Body of pancreas (tissue), 4 donors: ENCODE results near the gene SEMA3E.

Experiments used
- CTCF ChIP-seq, 7 experiments: fragments of 450-650 bp in 4 of 7; fragments of 200-600 bp in 3 of 7; sonication (generic) in 3 of 7; IDR thresholded peaks; one replicate each; pipeline ENCODE4 v1.5.1; 2016 to 2019; ENCODE audit warnings: antibody characterized with exemption in 7 of 7
- POLR2A ChIP-seq, 3 donors: fragments of 450-650 bp; IDR thresholded peaks; one replicate each; pipeline ENCODE4 v1.6.1; 2016; ENCODE audit warnings: antibody characterized with exemption in 3 of 3, mild to moderate bottlenecking in 2 of 3

DNA sequence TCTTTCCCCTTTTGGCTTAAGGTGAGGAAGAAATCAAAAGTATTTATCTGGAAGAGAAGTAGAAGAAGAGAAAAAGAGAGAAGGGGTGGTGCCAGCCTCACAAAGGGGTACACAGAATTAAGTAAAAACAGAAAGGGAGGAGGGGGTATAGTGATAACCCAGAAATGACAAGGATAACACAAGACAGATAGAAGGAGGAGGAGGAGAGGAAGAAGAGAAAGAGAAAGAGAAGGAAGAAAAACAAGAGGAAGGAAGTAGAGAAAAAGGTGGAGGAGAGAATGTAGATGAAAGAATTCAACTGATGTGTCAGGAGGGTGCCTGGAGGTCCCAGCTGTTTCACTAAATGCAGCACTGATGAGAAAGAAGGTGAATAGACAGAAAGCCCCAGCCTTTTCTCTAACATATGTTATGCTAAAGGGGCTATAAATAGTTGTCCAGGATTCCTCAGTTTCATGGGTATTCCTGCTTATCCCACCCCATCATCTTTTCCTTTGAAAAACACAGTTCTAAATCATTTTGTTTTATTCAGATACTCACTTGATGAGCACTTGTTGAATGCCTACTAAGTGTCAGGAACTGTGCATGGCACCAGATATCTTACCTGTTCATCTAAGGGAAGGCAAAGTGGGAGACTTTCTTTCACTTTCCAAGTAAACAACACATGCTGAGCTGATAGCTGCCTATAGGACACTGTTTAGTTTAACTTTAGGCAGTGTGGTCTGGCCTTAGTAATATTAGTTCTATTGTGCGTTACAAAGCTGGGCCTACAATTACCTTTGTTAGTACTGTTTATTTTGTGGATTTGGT, 8.0 kb downstream of the SEMA3E start:
- no peak for TF ChIP-seq CTCF (IDR thresholded peaks at IDR 0.05)
- no peak for TF ChIP-seq POLR2A (IDR thresholded peaks at IDR 0.05)
